ENCODE data around the gene SRP54. TPM values are rescaled to one million over a fixed set of nuclear protein-coding genes. Genes with fewer than 3 reads are reported as not detected.
"Not testable (repeated sequence)": the region's sequence is repeated elsewhere in the genome, so short reads cannot be mapped to it uniquely, and the experiment has no call there.

The SRP54 gene
- total RNA-seq, 1 donor from 2014 or later: 43.5 TPM

GRCh38 chr14:34956931-34957330, 25.9 kb upstream of the SRP54 start:
- TF ChIP-seq, protein P1, sequence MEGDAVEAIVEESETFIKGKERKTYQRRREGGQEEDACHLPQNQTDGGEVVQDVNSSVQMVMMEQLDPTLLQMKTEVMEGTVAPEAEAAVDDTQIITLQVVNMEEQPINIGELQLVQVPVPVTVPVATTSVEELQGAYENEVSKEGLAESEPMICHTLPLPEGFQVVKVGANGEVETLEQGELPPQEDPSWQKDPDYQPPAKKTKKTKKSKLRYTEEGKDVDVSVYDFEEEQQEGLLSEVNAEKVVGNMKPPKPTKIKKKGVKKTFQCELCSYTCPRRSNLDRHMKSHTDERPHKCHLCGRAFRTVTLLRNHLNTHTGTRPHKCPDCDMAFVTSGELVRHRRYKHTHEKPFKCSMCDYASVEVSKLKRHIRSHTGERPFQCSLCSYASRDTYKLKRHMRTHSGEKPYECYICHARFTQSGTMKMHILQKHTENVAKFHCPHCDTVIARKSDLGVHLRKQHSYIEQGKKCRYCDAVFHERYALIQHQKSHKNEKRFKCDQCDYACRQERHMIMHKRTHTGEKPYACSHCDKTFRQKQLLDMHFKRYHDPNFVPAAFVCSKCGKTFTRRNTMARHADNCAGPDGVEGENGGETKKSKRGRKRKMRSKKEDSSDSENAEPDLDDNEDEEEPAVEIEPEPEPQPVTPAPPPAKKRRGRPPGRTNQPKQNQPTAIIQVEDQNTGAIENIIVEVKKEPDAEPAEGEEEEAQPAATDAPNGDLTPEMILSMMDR (IDR thresholded peaks at IDR 0.05; ENCODE audit: partially characterized antibody, unreplicated experiment): no peak
- Mint-ChIP-seq H3K27me3 (ENCODE audit: unreplicated experiment) (no peaks in the 10 kb centered on the region), H3K36me3 (ENCODE audit: unreplicated experiment) (no peaks in the 10 kb centered on the region), H3K27ac (ENCODE audit: unreplicated experiment) (no peak overlapping the region), H3K4me1 (ENCODE audit: low read depth, unreplicated experiment) (no peaks in the 10 kb centered on the region), H3K9me3 (ENCODE audit: unreplicated experiment) (no peaks in the 10 kb centered on the region), H3K4me3 (ENCODE audit: unreplicated experiment) (no peak overlapping the region)
- no peak for DNase-seq

DNA sequence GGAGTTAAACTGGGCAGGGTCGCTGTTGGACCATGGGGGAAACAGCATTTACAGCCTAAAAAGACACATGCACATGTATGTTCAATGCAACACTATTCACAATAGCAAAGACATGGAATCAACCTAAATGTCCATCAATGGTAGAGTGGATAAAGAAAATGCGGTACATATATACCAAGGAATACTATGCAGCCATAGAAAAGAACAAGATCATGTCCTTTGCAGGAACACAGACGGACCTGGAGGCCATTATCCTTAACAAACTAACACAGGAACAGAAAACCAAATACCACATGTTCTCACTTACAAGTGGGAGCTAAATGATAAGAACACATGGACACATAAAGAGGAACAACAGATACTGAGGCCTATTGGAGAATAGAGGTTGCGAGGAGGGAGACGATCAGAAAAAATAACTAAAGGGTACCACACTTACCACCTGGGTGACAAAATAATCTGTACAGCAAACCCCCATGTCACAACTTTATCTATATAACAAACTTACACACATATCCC, 25.0 kb upstream of the SRP54 start:
- TF ChIP-seq, protein P1 (IDR thresholded peaks at IDR 0.05; ENCODE audit: partially characterized antibody, unreplicated experiment): no peak
- DNase-seq: no peak
- Mint-ChIP-seq H3K4me1 (ENCODE audit: low read depth, unreplicated experiment) (no peaks in the 10 kb centered on the region), H3K27ac (ENCODE audit: unreplicated experiment) (no peak overlapping the region), H3K36me3 (ENCODE audit: unreplicated experiment) (no peaks in the 10 kb centered on the region), H3K27me3 (ENCODE audit: unreplicated experiment) (no peaks in the 10 kb centered on the region), H3K9me3 (ENCODE audit: unreplicated experiment) (no peaks in the 10 kb centered on the region), H3K4me3 (ENCODE audit: unreplicated experiment) (no peak overlapping the region)

- not testable (repeated sequence) for H3K36me3 Mint-ChIP-seq (ENCODE audit: unreplicated experiment); H3K4me1 Mint-ChIP-seq (ENCODE audit: low read depth, unreplicated experiment); H3K27ac Mint-ChIP-seq (ENCODE audit: unreplicated experiment); H3K4me3 Mint-ChIP-seq (ENCODE audit: unreplicated experiment); H3K27me3 Mint-ChIP-seq (ENCODE audit: unreplicated experiment); DNase-seq; H3K9me3 Mint-ChIP-seq (ENCODE audit: unreplicated experiment)
Measured at GRCh38 chr14:34962106-34962505, 20.7 kb upstream of the SRP54 start.

DNA sequence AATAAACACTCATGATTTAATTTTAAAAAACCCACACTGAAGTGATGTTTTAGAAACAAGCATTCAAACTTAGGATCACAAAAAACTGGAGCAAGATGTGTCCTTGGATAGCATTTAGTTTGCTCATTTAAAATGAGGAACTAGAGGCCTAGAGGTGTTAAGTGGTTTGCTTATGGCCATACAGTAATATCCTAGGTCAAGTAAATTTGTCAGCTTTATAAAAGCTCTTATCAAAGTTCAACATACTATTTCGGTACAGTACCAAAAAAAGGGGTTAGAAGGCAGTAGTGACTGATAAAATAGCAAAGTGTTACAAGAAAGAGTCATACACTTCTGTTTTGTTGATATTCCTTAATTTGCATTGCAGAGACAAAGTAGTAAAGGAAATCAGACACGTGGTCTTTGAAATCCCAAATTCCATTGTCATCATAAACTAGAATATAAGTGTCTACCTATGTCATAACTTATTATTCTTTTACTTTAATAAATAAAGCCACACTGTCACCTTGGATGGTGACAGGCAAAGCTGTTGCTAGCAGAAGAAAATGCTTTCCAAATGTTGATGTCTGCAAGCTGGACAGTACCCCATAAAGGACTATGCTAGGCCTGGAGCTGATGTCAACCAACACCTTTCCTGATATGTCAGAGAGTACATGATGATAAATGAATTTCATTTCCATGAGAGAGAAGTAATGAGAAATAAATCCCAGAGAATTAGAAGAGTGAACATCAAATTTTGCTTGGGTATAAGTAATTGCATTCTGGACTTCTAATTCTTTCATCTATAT, 17.6 kb upstream of the SRP54 start:
- TF ChIP-seq, protein P1 (IDR thresholded peaks at IDR 0.05; ENCODE audit: partially characterized antibody, unreplicated experiment): no peak
- Mint-ChIP-seq H3K27me3 (ENCODE audit: unreplicated experiment) (no peaks in the 10 kb centered on the region), H3K4me1 (ENCODE audit: low read depth, unreplicated experiment) (no peaks in the 10 kb centered on the region), H3K9me3 (ENCODE audit: unreplicated experiment) (no peaks in the 10 kb centered on the region), H3K36me3 (ENCODE audit: unreplicated experiment) (no peaks in the 10 kb centered on the region), H3K4me3 (ENCODE audit: unreplicated experiment) (no peak overlapping the region), H3K27ac (ENCODE audit: unreplicated experiment) (no peak overlapping the region)
- DNase-seq: no peak

- no peaks in the 10 kb centered on the region for H3K27me3 Mint-ChIP-seq (ENCODE audit: unreplicated experiment)
- no peak overlapping the region for H3K27ac Mint-ChIP-seq (ENCODE audit: unreplicated experiment)
- H3K36me3 Mint-ChIP-seq (ENCODE audit: unreplicated experiment): no peaks in the 10 kb centered on the region
- no peak for DNase-seq
- H3K4me3 Mint-ChIP-seq (ENCODE audit: unreplicated experiment): no peak overlapping the region
- TF ChIP-seq, protein P1 (IDR thresholded peaks at IDR 0.05; ENCODE audit: partially characterized antibody, unreplicated experiment): no peak
- H3K9me3 Mint-ChIP-seq (ENCODE audit: unreplicated experiment): no peaks in the 10 kb centered on the region
- H3K4me1 Mint-ChIP-seq (ENCODE audit: low read depth, unreplicated experiment): no peaks in the 10 kb centered on the region
Measured at GRCh38 chr14:34965912-34966311, 16.9 kb upstream of the SRP54 start.
